ENCODE data around the gene TMEM31.

GRCh38 chrX:103688946-103689345, 21.8 kb upstream of the TMEM31 start:
- TF ChIP-seq TCF12 (IDR thresholded peaks at IDR 0.05) (no peak), CTCF (IDR thresholded peaks at IDR 0.05) (peak; percentile 86), MAX (IDR thresholded peaks at IDR 0.05; ENCODE audit: low read depth) (no peak), REST (IDR thresholded peaks at IDR 0.05; ENCODE audit: low read depth, low read length) (no peak), CHD2 (IDR thresholded peaks at IDR 0.05; ENCODE audit: low read length, partially characterized antibody) (no peak), MEF2A (IDR thresholded peaks at IDR 0.05; ENCODE audit: borderline replicate concordance, low read depth) (no peak), FOXJ3 (CRISPR knock-in tag; IDR thresholded peaks at IDR 0.05) (no peak), USF1 (IDR thresholded peaks at IDR 0.05; ENCODE audit: borderline replicate concordance, low read depth) (no peak), POLR2AphosphoS5 (IDR thresholded peaks at IDR 0.05; ENCODE audit: low read depth, low read length) (no peak), NRF1 (IDR thresholded peaks at IDR 0.05; ENCODE audit: low read depth, low read length) (no peak), ELF1 (IDR thresholded peaks at IDR 0.05) (no peak), RCOR1 (IDR thresholded peaks at IDR 0.05; ENCODE audit: low read length) (no peak), YY1 (IDR thresholded peaks at IDR 0.05; ENCODE audit: low read depth) (no peak), RXRA (IDR thresholded peaks at IDR 0.05; ENCODE audit: borderline replicate concordance, low read depth) (no peak)
